Left cardiac atrium (tissue), 2 donors: ENCODE data around the gene MUS81. TPM values are rescaled to one million over a fixed set of nuclear protein-coding genes. Genes with fewer than 3 reads are reported as not detected.

Experiments used
- total RNA-seq, 2 donors: library from RNA; stranded (reverse); fragmentation: NEBNext Ultra II Directional; extraction: Animal tissue kit (Norgen Biotek cat#: 25700); gene quantifications; one replicate each; pipeline ENCODE4 v1.2.1, GENCODE V29; 2021
- donor health status: DM: no; HTN: yes; CAD: no; lungs with severe emphysema.
- donor health status: DM: yes; HTN: yes; CAD: no.

The MUS81 gene
- total RNA-seq, 2 donors from 2014 or later = 36.1 to 37.6 TPM

Other genes with a start within 250 kb of the MUS81 start
- gene MAP3K11, start 246.2 kb upstream of the MUS81 start, total RNA-seq = 10 to 100 TPM; 42.8 to 44.7 TPM
- 10 to 100 TPM; 15.1 to 16.7 TPM for gene PCNX3, start 244.7 kb upstream of the MUS81 start, total RNA-seq
- 10 to 100 TPM; 31.7 to 33.0 TPM for gene SIPA1, start 222.3 kb upstream of the MUS81 start, total RNA-seq
- 10 to 100 TPM; 36.1 to 56.2 TPM for gene RELA, start 197.5 kb upstream of the MUS81 start, total RNA-seq
- gene KAT5, start 148.2 kb upstream of the MUS81 start, total RNA-seq = 10 to 100 TPM; 46.6 to 47.3 TPM
- 10 to 100 TPM; 61.1 to 64.7 TPM for gene RNASEH2C, start 139.6 kb upstream of the MUS81 start, total RNA-seq
- gene AP5B1, start 79.5 kb upstream of the MUS81 start, total RNA-seq = 10 to 100 TPM in 1 of 2 donors, 1 to 10 TPM in 1; 9.2 to 15.0 TPM
- gene OVOL1, start 73.4 kb upstream of the MUS81 start, total RNA-seq = not detected
- gene SNX32, start 26.5 kb upstream of the MUS81 start, total RNA-seq = not detected
- 100 to 1,000 TPM; 439 to 554 TPM for gene CFL1, start 2.3 kb upstream of the MUS81 start, total RNA-seq
- gene EFEMP2, start 12.4 kb downstream of the MUS81 start, total RNA-seq = 100 to 1,000 TPM in 1 of 2 donors, 10 to 100 TPM in 1; 98.0 to 103 TPM
- gene CTSW, start 19.4 kb downstream of the MUS81 start, total RNA-seq = 1 to 10 TPM in 1 of 2 donors, under 1 TPM in 1; 0.99 to 2.7 TPM
- gene FIBP, start 28.0 kb downstream of the MUS81 start, total RNA-seq = 10 to 100 TPM; 37.8 to 44.3 TPM
- gene CCDC85B, start 30.2 kb downstream of the MUS81 start, total RNA-seq = 10 to 100 TPM; 45.8 to 63.5 TPM
- gene FOSL1, start 40.0 kb downstream of the MUS81 start, total RNA-seq = 10 to 100 TPM in 1 of 2 donors, 1 to 10 TPM in 1; 1.3 to 11.1 TPM
- 10 to 100 TPM; 29.9 to 31.8 TPM for gene C11orf68, start 58.6 kb downstream of the MUS81 start, total RNA-seq
- 10 to 100 TPM; 80.6 to 86.8 TPM for gene DRAP1, start 59.0 kb downstream of the MUS81 start, total RNA-seq
- gene TSGA10IP, start 85.0 kb downstream of the MUS81 start, total RNA-seq = not detected
- 10 to 100 TPM; 31.2 to 31.6 TPM for gene SART1, start 101.3 kb downstream of the MUS81 start, total RNA-seq
- 10 to 100 TPM; 20.7 to 25.1 TPM for gene EIF1AD, start 141.7 kb downstream of the MUS81 start, total RNA-seq
- 100 to 1,000 TPM; 186 to 209 TPM for gene BANF1, start 142.1 kb downstream of the MUS81 start, total RNA-seq
- gene CST6, start 151.6 kb downstream of the MUS81 start, total RNA-seq = 1 to 10 TPM in 1 of 2 donors, under 1 TPM in 1; 0.91 to 2.6 TPM
- under 1 TPM in 1 of 2 donors, not detected in 1; 0.26 TPM for gene CATSPER1, start 166.0 kb downstream of the MUS81 start, total RNA-seq
- 1 to 10 TPM; 7.8 to 9.8 TPM for gene GAL3ST3, start 188.7 kb downstream of the MUS81 start, total RNA-seq
- gene SF3B2, start 191.9 kb downstream of the MUS81 start, total RNA-seq = 100 to 1,000 TPM in 1 of 2 donors, 10 to 100 TPM in 1; 78.7 to 101 TPM
- gene PACS1, start 209.8 kb downstream of the MUS81 start, total RNA-seq = 10 to 100 TPM; 51.6 to 74.4 TPM